Suppressor macrophage (primary cell): Measurements from ENCODE around the gene SUN2.
A peak's percentile ranks its signal among the peaks of the same experiment; 100 is the strongest.

Source experiments
- DNase-seq, 4 experiments: peaks; one replicate each; pipeline ENCODE4 v3.0.0-alpha.2; 2020 to 2022

The SUN2 gene

DNA sequence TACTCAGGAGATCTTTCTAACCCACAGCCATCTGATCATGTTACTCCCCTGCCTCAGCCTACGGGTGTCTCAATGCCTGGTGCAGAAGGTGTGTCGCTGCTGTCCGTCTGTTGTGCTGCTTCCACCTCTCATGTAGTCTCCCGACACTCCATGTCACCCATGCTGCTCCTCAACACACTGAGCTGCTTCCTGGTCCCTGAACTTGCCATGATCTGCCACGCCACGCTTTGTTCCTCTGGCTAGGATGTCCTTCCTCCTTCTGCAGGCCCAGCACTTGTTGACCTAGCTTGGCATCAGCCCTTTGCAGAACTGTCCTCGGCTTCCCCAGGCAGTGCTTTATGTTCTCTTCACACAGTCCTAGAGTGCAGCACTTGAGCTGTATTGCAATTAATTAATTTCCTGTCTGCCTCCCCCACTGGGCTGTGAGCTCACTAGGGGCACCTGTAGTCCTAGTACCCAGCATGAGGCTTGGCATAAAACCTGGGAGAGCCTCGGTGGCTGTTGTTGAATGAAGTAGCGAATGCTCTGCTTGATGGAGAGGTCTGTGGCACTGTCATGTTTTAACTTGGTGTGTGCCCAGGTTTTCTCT, 40.5 kb downstream of the SUN2 start:
- DNase-seq: peak; percentile 64 to 78 (median 72)

DNA sequence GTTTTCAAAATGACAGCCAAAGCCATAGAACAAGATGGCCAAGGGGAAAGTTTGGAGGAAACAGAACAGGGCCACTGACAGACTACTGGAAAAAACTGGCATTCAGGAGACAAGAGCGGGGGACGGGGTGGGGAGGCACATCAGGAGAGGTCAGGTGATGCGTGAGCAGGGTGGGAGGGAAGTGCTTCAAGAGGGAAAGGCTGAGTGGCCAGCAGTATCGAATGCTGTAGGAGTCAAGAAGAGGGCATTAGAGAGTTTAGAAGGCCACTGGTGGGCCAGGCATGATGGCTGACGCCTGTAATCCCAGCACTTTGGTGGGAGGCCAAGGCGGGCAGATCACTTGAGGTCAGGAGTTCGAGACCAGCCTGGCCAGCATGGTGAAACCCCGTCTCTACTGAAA, 41.9 kb downstream of the SUN2 start:
- DNase-seq: no peak

DNA sequence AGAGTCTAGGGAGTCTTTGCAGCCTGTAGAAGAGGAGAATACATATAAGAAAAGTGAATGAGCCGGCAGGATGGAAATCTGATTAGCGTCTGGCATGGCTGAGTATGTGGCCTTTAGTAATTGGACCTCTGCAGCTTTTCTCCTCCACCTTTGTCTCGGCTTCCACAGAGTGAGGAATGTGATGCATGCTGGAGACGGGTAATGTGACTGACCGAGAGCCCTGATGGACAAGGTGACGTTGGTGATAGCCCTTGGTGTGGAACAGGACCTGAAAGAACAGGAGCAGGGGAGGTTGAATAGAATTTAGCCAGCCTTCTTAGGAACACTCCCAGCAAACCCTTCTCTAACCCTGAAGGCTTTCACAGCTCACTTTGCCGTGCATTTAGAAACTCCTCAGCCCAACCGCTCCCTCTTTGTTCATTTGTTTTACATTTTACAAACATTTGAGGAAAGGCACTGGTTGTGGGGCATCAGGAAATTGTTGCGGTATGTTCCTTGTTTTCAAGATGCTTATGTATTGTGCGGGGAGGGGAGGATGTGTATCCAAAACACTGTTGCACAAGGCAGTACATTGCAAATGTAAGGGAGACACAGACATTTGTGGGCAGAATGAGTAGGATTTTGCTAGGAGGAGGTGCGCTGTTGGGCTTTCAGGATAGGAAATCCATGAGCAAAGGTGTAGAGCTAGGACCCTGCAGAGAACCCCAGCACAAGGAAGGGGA, 43.2 kb downstream of the SUN2 start:
- DNase-seq: no peak

DNA sequence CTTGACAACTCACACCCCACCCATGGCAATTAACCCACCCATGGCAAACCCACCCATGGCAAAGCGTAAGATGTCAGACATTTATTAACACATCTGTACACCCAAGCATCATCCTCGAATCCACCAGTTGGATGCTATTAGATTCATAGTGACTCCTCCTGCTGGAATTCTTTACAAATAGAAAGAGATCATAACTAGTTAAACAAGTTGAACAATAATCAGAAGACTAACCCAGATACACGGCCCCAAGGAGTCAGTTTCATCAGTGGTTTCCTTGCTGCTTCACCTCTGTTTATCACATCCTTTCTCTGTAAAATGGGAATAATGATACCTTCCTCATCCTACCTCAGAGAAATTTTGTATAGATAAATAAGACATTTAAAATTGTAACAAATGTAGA, 44.9 kb downstream of the SUN2 start:
- no peak for DNase-seq

DNA sequence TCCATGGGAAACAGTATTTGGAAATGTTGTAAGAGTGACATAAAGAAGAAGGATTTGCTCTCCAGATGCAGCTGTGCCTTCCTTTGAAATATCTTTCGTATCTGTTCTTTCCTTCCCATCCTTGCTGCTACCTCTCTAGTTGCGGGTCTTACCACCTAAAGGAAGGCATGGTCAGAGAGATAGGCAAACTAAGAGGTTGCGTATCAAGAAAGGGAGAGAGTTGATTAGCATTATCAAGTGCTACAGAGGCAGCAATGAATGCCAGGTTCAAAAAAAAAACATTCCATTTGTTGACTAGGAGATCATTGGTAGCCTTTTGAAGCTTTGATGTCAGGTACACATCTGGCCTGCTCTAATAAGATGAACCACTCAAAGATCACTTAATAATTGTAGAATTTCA, 45.4 kb downstream of the SUN2 start:
- no peak for DNase-seq

DNA sequence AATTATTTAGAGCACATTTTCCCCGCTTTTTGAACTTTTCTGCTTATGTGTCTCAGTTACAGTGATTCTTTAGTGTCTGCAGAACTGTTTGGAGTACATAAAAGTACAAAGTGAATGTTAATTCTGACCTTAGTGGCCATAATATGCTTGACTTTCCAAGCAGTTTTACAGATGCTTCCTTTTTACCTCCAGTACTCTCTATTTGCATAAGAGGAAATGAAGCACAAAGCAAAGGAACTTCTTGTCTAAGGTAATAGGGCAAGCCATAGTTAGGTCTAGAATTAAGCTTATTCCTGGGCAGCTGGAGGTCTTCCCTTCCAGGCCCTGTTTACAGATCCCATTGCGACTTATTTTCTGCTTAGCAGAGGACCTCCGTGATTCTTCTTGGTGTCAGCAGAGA, 46.5 kb downstream of the SUN2 start:
- DNase-seq: no peak

DNA sequence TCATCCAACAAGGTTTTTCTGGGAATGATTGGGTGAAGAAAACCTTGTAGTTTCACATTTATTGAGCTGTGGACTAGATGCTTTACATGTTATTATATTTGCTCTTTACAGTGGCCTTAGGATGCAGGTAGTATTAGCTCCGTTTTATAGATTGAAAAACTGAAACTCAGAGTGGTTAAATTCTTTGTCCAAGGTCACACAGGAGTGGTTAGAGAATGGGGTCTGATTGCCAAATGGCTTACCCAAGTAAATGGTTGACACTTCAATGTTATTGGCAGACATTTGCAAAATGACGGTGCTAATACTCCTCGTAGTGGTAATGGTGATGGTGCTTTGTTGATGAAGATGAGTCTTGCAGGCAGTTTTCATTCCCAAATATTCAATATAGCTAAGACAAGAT, 47.8 kb downstream of the SUN2 start:
- no peak for DNase-seq

DNA sequence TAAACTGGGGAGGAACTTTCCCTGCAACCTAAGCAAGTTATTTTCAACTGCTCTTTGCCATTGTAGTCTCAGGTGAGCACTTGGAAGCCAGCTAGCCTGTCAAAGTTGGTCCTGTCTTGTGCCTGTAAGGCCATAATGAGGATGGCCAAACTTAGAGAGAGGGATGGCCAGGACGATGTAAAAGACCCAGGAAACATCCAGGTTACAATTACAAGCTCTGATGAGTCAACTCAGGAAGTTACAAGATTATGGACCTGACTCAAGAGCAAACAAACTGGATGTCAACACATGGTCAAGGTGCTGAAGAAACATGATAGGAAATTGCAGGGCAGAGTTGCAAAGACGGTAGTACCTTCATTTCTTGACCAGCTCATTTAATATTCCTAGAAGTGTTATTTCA, 48.5 kb downstream of the SUN2 start:
- peak in 2 of 4 experiments; percentile 28 to 47 for DNase-seq

DNA sequence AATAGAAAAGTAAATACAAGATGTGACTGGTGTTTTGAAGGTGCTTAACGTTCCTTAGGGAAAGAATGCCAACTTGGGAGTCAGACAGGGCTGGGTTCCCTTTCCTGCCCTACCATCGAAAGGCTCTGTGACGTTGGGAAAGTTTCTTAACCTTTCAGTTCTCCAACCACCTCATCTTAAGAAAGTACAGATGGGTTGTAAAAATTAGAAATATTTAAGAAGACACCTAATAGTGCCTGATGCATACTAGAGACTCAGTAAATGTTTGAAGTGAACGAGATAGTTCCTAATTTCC, 49.0 kb downstream of the SUN2 start:
- DNase-seq: no peak

DNA sequence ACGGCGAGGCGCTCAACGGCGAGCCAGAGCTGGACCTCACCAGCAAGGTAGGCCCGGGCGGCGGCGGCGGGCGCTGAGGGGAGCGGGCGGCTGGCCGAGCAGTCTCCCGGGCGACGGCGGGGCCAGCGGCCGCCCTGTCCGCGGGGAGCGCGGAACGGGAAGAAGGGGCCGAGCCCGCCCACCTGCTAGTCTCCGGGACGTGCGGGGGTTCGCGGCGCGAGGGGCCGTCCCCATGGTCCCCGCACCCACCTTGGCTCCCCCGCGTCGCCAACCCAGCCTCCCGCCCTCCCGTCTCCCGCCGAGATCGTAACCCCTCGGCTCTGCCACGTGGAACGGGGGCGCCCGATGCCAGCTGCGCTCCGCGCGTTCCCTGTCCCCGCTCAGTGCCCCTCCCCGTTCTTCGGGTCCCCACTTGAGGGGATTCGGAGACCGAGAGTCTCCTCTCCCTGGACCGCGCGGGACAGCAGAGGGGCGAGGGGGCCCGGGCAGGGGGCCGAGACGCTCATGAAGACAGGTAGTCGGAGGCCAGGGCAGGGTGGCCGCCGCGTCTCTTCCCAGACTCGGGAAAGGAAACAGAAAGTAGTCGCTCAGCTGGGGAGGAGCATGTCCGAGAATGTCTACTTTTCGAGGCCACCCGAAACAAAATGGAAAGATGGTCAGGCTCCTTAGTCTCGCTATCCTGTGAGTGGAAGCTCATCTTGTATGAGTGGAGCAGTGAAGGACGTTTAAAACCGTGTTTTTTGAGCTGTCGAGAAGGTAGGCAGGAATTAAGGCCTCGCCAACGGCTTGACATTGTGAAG, 49.5 kb downstream of the SUN2 start:
- peak in 3 of 4 experiments; percentile 42 to 70 (median 48) for DNase-seq

DNA sequence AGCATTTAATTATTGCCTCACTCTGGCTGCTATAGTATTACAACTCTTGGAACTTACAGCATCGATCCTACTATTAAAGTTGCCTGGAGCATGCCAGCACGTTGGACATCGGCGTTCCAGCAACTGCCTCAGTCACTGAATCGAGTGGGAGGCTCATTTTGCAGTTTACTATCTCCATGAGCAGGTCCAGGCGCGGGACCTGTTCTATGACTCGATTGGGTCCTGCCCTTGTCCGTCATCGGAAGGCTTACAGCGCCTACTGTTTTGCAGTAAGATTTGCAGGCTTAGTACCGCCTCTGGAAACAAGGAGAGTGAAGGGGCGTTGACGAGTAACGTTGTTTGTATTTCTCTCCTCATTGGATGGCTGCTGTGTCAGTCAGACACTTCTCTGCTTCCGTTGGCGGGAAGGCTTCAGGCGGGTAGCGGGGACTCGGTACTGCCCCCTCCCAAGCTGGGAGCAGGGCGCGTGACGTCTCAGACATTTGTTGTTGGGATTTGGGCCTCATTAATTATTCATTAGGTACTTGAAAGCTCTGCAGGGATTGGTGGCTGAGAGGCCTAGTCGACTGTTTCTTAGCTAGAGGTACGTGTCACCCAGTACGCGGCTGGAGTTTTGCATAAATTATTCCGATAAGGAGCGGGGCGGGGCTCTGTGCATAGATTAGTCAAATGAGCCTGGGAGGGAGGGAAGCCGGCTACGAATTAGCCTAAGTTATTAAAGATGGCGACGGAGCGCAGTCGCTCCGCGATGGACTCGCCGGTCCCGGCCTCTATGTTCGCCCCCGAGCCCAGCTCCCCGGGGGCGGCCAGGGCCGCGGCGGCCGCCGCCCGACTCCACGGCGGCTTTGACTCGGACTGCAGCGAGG, 50.3 kb downstream of the SUN2 start, which contains the start of gene GTPBP1:
GTPBP1 (plus strand) TSS at position 710 of the 866 bp plus-strand sequence; CDS start at position 722, 12 bp downstream.
- DNase-seq: peak; percentile 99 to 100 (median 100)

DNA sequence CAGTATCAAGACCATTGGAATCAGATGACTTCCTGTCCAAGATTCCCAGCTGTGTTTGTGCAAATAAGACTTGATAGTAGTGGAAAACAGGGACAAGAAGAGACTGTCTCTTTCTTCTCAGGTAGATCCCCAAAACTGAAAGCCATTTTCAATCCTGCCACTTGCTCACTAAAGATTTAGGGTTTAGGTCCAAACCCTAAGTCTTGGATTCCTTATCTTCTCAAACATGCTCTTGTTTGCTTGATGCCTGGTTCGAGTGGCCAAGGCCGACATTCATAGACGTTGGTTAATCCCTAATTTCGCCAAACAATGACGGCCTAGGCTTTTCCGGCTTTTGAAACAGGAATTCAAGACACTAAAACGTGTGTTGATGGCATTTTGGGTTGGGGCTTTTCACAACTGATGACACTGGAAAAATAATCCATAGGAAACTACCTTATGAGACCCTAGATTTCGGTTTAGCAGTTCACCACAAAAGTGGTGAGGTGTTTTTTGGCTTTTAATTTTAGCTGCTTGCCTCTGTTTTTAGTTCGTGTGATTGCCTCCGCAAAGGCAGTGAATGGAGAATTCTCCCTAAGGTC, 51.1 kb downstream of the SUN2 start:
- peak in 1 of 4 experiments; percentile 19 for DNase-seq

DNA sequence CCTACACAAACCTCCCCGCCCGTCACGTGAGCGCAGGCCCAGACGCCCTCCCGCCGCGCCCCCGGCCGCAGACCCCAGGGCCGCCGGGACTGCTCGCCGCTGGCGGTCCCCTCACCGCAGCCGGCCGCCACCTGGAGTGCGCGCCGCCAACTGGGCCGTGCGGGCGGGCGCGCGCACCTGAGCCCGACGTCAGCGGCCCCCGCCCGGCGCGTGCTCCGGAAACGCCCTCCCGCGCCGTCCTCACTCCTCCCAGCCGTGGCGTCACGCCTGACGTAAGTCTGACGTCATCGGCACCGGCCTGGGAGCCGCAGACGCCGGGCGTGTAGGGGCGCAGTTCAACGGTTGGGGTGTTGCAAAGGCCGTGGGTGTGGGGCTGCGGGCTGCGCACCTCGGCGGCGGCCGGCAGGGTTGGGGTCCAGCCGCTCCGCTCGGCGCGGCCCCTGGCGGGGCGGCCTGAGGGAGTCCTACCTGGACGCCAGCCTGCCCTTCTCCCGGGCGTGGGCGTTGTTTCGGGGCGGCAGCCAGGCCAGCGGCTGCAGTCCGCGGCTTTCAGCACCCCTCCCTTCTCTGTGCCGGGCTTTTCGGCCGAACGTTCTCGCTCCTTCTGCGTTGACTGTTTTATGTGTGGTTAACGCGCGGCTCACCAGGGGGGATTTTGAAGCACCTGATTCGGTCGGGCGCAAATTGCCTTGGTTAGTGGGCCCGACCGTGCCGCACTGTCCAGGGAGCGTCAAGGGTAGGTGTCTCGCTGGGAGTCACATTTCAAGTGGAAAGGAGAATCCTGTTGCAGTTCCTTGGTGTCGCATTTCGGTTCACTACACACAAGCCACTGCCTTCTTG, 54.8 kb downstream of the SUN2 start, which contains the start of gene JOSD1:
JOSD1 (minus strand) TSS at position 155 of the 840 bp plus-strand sequence. CDS start 956 bp downstream, outside the sequence.
- peak; percentile 98 to 99 (median 99) for DNase-seq

DNA sequence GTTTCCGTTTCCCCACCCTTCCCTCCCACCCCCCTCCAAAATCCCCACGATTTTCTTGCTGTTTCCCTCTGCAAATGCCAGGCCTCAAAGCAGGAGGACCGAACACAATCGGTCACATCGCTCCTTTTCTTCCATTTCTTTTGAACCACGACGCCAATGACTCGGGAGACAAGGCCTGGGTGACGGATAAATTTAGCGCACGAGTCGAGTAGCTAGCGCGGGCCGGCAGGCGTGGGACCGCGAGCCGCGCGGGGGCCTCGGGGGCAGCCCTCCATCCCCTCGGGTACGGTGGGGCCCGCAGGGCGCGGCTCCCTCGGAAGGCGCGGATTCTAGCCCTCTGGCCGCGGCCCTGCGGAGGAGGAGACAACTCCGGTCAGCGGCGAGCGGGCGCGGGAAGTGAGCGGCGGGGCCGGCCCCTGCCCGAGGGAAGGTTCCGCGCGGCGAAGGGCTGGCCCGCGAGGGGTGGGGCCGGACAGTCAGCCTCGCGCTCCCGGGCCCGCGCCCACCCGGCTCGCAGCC, 55.5 kb downstream of the SUN2 start:
- DNase-seq: peak; percentile 81 to 93 (median 88)

DNA sequence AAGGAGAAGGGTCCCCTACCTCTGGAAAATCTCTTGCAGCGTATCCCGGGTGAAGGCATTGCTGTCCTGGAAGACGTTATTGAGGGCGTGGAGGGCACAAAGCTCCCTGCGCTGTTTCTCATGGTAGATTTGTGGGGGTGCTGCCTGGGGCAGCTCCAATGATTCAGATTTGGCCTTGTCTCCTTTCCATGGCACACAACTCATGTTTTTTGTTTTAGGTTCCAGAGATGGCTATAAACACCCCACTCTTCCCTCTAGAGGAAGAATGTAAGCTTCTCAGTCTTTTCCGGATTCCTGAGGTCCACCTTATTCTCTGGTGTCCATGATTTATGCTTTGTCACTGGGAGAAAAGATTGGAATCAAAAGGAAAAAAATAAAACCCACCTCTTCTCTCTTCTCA, 56.0 kb downstream of the SUN2 start:
- peak in 1 of 4 experiments; percentile 39 for DNase-seq

DNA sequence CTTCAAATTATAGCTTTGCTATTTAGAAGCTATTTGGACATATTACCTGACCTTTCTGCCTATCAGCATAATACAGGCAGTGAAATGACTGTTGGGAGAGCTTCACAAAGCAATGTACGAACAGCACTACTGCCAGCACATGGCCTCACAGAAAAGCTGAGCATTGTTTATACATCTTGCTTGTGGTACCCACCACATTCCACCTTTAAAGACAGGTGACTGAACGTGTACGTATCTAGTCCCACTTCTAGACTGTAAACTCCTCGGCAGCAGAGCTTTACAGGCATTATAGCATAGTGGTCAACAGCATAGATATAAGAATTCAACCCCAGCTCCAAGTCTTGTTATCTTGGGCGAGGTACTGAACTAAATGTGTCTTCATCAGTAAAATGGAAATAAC, 56.7 kb downstream of the SUN2 start:
- DNase-seq: no peak

DNA sequence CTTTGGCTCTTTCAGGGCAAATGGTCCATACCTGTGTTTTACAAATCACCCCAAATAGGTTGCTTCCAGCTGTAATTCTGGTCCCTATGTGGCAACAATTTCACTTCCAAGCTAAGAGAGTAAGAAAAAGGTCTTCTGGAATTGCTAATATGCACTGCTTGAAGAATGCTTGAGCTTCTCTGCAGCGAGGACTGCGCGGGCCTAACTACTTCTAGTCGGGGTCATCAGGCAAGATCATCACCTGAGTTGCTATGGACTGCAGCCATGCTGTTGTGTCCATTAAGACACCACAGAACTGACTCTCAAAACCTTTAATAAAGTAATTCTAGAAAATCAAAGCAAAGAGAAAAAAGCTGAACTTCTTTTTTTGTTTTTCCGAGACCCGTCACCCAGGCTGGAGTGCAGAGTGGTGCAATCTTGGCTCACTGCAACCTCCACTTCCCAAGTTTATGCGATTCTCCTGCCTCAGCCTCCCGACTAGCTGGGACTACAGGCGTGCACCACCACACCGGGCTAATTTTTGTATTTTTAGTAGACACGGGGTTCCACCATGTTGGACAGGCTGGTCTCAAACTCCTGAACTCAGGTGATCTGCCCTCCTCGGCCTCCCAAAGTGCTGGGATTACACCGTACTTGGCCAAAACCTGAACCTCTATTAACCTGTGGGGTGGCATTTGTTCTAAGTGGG, 57.2 kb downstream of the SUN2 start:
- no peak for DNase-seq

DNA sequence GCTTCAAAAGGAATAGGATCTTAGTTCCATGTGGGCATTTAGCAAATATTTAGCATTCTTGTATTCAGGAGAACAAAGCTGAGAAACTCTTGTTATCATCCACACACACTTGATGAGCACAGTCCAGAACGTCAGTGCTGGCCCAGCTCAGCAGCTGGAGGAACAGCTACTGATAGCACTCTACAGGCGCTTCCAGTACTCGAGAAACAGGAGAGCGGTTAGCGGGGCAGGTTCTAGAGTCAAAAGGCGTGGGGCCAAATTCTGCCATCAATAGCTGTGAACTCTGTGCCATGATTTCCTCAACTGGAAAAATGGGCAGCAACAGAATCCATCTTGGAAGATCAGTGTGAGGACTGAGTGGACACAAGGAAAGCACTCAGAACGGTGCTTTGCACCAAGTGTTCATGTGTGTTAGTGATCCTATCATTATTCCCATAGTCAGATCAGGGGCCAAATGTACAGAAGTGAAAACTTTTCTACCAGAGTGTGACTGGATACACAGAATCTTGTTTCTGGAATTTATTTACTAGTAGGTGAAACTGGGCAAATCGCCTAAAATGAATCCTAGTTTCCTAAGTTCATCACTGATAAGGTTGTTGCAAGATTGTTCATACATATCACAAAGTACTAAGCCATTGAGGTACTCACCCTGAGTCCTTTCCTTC, 58.2 kb downstream of the SUN2 start:
- no peak for DNase-seq

DNA sequence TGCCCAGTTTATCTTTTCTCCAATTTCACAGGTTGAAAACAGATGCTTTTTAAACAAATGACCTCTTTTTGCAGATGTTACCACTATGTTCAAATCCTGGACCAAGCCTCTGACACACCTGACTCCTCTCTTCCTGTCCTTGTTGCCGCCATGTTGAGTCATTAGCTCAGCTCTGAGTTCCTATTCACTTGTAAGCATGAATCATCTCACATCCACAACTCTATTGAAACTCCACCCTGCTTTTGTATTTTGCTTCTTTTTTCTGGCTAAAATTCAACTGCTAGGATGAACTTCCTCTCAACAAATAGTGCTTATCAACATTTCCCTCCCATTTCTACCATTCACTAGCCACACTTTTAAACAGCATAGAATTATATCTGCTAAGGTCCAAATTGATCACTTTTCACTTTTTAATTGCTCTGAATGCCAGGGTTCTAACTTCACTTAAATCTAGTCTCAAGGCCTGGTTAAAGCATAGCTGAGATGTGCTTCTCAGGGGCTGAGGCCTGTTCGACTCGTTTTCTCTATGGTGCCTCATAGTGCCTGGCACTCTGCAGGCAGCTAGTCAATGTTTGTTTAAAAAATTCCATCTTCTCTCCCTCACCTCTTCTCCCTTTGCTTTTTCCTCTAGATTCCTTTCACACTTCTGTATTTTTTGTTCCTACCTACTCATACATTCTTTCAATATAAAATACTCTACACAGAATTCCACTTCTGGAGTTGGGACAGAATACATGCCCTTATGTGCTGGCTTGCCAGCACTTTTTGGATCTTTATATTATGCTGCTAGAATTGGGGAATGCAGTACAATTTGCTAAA, 59.0 kb downstream of the SUN2 start:
- peak; percentile 56 to 82 (median 66) for DNase-seq
